SIG-M5 treated with dmso at 0.1 percent for 504 hours (cell line): Measurements from ENCODE around the gene HMGCLL1.
A peak's percentile ranks its signal among the peaks of the same experiment; 100 is the strongest.

Experiments used
- DNase-seq: peaks from one replicate; lab custom pipeline; 2025; ENCODE audit not compliant: unreplicated experiment; lab: John Stamatoyannopoulos, UW

Gene HMGCLL1

DNA sequence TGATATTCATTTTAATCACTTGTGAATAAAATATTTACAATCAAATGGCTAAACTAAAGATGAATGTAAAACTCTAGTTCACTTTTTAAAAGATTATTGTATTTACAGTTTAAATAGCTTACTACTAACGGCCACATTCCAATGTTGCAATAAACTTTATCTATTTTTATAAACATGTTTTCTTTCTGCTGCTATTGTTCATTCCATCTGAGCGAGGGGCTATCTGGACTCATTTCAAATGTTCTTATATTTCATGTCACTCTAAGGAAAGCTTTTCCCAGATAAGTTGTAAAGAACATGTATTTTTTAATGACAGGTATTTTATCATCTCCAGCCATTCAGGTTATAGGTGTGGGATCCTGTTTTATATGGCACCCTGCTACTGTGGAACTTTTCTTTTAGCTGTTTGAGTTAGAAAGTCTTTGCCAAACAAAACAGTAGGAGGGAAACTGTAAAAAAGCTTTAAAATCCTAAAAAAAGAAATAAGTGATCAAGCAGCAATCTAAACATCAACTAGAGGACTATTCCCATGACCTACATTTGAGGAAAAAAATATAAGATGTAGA, 42.5 kb downstream of the HMGCLL1 start:
- no peak for DNase-seq

GRCh38 chr6:55531496-55531895, 47.5 kb downstream of the HMGCLL1 start:
- DNase-seq, result no peak

DNA sequence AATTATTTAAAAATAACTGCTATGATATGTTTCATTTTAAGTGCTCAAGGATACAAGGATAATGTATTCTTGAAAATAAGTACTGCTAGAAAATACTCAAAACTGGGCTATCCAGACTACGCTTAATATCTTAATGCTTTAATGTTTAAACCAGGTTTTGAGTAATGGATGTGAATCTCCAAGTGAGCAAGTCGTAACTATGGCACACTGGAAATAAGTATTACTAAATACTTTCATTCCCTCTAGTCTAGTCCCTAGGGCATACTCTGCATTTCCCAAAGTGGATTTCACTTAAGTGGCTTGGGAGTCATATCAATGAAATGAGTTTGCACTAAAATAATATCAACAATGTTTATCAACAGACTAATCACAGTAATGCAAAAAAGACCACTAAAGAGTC, 48.1 kb downstream of the HMGCLL1 start:
- no peak for DNase-seq

DNA sequence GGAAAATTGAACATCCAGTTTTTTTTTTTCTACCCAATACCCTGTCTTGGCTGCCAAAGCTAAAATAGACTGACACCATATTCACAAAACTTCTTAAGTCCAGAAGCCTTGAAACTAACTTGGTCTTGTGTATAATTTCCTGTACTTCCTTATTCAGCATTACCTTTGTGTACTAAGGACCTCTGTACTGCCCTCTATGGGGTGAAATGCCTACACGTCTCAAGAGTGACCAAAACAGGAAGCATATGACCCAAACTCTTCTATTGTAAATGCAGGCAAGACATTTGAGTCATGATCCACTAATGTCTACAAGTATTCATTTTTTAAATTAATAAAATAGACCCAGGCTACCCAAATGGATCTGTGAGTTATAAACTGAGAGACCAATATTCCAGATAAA, 50.4 kb downstream of the HMGCLL1 start:
- peak; percentile 39 for DNase-seq

DNA sequence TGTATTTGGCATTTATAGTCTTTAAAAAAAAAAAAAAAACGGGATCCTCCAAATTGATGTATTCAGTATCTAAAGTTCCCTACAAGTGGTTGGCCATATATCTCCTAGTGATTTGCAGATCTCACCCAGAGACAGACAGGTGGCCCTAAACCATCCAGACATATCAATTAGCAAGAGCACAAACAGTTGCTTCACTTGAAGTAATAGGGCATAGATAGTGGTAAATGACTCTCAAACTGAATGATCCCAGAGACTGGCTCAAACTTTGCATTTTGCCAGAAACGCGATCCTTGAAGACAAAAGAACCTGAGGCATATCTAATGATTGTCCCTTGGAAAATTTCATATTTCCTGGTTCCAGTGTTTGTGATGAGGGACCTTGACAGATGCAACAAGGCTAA, 54.6 kb downstream of the HMGCLL1 start:
- DNase-seq, result no peak

GRCh38 chr6:55518529-55519060, 60.4 kb downstream of the HMGCLL1 start:
- no peak for DNase-seq

DNA sequence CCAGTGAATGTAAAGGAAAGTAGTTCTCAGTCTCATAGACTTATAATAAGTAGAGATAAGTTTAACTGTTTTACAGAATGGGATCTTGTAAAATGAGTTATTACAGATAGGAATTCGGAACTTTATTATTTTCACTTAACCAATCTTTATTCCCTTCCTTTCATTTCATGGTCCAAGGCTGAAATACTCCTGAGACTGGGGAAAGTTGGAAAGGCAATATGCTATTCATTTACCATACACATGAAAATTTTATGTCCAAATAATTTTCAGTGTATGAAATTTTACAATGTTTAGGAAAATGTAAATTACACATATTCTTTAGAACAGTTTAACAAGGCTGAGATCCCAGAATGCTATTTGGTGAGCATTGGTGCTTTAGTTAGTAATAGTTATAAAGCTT, 62.3 kb downstream of the HMGCLL1 start:
- no peak for DNase-seq

DNA sequence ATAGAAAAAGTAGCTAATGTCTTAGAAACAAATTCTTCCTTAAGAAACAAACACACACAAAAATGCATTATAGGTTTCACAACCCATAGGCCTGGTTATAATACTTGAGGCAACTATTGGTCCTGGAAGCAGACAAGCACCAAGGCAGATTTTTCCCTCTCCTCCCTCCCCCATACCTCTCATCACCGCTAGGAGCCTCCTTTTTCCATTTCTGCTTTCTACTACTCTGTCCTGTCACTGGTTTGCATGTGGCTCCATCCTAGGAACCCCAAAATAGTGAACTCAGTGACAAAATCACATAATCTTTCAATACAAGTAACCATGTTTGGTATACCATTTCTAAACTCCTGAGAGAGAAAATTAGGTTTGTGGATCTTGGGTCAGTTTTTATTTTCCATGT, 66.1 kb downstream of the HMGCLL1 start:
- no peak for DNase-seq

GRCh38 chr6:55511122-55511800, 67.7 kb downstream of the HMGCLL1 start:
- DNase-seq, result no peak

DNA sequence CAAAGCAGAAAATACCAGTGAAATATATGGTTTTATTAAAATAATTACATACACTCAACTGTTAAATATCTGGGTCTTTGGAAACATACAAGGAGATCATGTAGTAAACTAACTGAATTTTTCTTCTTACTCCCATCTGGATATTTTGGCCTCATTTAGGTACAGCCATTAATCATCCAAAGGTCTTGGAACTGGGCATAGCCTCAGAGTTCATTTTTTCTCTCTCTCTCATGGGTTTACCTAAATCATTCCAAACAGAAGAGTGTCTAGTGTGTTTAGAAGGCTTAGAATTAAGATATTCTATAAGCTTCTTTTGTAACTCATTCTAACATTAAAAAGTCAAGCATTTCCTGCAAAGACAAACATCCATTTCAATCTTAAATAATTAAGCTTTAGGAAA, 79.4 kb downstream of the HMGCLL1 start:
- DNase-seq, result no peak

DNA sequence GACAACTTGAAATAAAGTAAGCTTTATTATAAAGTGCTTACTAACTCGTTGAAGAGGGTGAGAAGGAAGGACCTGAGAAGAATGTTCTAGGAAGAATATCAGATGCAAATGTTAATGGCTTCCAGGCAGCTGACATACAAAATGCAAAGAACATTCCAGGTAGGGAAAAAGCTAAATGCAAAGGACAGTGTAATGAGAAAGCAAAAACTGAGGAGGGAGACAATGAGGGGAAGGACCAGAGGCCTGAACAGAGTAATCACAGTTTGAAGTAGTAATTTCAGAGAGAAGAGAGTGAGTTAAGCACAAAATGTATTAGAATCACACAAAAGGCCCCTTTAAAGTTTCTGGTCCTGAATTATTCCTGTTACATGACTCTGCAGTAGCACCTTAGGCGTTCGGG, 81.3 kb downstream of the HMGCLL1 start:
- no peak for DNase-seq

GRCh38 chr6:55496201-55496600, 82.8 kb downstream of the HMGCLL1 start:
- no peak for DNase-seq

DNA sequence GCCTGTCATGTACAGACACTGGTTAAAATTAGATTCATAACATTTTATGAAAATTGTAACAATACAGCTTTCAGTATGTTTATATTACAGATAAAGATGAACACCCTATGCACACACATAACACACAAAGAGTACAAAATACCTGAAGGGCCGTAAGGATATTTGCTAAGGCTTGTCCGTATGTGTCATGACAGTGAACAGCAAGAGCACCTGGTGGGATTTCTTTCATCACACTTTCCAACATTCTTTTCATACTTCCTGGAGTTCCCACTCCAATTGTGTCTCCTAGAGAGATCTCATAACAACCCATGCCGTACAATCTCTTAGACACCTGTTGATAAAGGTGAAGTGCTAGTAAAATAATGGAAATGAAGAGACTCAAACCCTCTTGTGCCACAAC, 83.7 kb downstream of the HMGCLL1 start:
- DNase-seq, result no peak

- DNase-seq, result no peak
Observed at GRCh38 chr6:55494411-55494810, 84.6 kb downstream of the HMGCLL1 start.

- no peak for DNase-seq
Observed at GRCh38 chr6:55492259-55492658, 86.7 kb downstream of the HMGCLL1 start.

- DNase-seq, result no peak
Observed at GRCh38 chr6:55490871-55491270, 88.1 kb downstream of the HMGCLL1 start.

DNA sequence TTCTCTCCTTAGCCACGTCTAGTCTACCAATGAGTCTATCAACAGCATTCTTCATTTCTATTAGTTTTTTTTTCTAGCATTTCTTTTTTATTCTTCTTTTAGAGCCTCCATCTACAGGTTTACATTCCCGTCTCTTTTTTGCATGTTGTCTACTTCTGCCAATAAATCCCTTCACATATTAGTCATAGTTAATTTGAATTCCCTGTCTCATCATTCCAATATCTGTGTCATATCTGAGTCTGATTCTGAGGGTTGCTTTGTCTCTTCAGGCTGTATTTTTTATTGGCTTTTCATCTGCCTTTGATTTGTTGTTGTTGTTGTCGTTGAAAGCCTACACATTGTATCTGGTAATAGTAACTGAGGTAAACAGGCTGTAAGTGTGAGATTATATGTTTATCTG, 104.6 kb downstream of the HMGCLL1 start:
- DNase-seq, result no peak

DNA sequence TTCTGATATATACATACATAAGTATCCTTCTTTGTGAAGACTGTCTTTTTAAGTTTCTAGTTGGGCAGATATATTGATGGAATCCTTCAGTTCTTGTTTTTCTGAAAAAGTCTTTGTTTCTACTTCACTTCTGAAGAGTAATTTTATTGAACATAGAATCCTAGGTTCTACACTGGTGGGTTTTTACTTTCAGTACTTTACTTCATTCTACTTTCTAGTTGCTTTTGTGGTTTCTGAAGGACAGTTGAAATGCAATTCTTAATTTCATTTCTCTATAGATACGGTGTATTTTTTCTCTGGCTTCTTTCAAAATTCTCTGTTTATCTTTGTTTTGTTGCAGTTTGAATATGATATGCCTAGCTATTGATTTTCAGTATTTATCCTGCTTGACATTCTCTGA, 105.3 kb downstream of the HMGCLL1 start:
- no peak for DNase-seq

DNA sequence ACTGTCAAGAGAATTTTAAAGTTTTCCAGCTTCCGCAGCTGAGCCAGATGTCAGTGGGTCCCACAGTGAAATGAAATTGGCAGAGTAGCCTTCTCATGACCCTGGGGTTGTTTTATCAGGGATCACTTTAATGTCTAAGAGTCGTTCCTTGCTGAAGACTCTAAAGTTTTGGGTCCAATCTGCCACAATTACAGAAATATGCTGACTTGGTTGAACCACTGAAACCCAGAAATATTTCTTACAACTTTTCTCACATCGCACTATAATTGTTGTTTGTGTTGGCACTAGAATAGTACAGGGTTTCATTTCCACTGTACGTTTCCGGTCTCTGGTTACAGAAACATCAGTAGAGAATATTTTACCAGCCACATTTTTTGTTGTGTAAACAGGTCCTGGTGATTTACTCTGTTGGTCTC, 109.0 kb downstream of the HMGCLL1 start:
- DNase-seq, result no peak

DNA sequence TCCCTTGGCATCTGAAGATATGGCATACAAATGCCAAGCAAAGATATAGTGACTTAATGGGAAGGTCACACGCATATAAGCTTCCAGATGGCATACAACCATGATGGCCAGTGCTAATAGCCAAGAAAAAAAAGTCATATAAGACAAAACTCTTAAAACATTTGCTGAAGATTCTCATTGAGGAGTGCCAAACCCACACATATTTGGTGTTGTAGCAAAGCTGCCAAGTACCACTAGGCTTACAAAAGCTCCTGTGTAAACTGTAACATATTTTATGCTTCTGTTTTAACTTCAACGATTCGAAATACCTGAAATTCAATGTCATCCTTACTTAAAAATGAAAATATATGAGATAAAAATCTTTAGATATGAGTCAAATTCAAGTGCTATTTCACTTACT, 123.0 kb downstream of the HMGCLL1 start:
- DNase-seq, result no peak

GRCh38 chr6:55450005-55450404, 129.0 kb downstream of the HMGCLL1 start:
- no peak for DNase-seq

GRCh38 chr6:55449225-55449624, 129.8 kb downstream of the HMGCLL1 start:
- peak; percentile 3 for DNase-seq

DNA sequence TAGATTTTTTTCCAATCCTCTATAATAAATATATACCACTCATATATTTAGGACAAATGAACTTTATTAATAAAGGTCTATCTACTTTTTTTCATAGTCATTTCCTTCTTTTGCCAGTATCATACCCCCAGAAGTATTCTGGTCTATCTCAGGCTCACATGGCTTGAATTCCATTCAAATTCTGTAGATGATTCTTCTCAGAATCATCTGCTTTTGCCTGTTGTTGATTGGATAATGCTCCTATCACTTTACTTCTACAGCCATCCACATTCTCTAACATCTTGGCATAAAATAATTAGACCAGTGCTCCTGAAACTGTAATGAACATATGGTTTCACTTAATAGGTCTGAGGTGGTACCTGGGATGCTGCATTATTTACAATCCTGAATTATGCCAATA, 130.5 kb downstream of the HMGCLL1 start:
- no peak for DNase-seq
